ENCODE measurements around the gene TAS2R39. TPM values are rescaled to one million over a fixed set of nuclear protein-coding genes. Genes with fewer than 3 reads are reported as not detected.

Gene TAS2R39
- polyA plus RNA-seq, 1 donor from 2014 or later = not detected

DNA sequence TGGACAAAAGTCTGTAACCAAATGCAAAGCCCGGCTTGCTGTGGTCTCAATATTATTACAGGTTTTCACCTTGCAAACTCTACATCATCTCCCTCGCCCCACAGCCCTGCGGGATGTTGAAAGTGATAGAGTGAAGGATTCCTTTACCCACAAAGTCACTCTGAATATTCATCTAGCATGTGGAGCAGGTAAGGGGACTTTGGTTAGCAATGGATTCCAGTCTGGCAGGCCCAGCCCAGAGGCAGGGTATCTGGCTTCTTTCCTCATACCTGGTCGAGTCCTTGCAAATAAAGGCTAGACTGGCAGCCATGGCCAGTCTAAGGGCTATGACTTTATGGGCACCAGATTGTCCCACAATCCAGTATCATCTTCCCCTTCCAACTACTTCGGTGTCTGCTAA, 41.8 kb downstream of the TAS2R39 start:
- TF ChIP-seq SMC3 (conservative IDR thresholded peaks at IDR 0.05; ENCODE audit: poor library complexity) = no peak
- no peak for TF ChIP-seq EP300 (conservative IDR thresholded peaks at IDR 0.05; ENCODE audit: poor library complexity, severe bottlenecking)
- TF ChIP-seq, protein P1, sequence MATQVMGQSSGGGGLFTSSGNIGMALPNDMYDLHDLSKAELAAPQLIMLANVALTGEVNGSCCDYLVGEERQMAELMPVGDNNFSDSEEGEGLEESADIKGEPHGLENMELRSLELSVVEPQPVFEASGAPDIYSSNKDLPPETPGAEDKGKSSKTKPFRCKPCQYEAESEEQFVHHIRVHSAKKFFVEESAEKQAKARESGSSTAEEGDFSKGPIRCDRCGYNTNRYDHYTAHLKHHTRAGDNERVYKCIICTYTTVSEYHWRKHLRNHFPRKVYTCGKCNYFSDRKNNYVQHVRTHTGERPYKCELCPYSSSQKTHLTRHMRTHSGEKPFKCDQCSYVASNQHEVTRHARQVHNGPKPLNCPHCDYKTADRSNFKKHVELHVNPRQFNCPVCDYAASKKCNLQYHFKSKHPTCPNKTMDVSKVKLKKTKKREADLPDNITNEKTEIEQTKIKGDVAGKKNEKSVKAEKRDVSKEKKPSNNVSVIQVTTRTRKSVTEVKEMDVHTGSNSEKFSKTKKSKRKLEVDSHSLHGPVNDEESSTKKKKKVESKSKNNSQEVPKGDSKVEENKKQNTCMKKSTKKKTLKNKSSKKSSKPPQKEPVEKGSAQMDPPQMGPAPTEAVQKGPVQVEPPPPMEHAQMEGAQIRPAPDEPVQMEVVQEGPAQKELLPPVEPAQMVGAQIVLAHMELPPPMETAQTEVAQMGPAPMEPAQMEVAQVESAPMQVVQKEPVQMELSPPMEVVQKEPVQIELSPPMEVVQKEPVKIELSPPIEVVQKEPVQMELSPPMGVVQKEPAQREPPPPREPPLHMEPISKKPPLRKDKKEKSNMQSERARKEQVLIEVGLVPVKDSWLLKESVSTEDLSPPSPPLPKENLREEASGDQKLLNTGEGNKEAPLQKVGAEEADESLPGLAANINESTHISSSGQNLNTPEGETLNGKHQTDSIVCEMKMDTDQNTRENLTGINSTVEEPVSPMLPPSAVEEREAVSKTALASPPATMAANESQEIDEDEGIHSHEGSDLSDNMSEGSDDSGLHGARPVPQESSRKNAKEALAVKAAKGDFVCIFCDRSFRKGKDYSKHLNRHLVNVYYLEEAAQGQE (IDR thresholded peaks at IDR 0.05; ENCODE audit: borderline replicate concordance) = no peak
- no peak for TF ChIP-seq POLR2AphosphoS5 (IDR thresholded peaks at IDR 0.05)
- TF ChIP-seq MXI1 (conservative IDR thresholded peaks at IDR 0.05; ENCODE audit: poor library complexity, severe bottlenecking) = no peak
- TF ChIP-seq EZH2 (IDR thresholded peaks at IDR 0.05; ENCODE audit: borderline replicate concordance, insufficient read depth, low read length, poor library complexity, severe bottlenecking) = no peak
- no peak for TF ChIP-seq RAD21 (conservative IDR thresholded peaks at IDR 0.05)
- TF ChIP-seq, protein P2, sequence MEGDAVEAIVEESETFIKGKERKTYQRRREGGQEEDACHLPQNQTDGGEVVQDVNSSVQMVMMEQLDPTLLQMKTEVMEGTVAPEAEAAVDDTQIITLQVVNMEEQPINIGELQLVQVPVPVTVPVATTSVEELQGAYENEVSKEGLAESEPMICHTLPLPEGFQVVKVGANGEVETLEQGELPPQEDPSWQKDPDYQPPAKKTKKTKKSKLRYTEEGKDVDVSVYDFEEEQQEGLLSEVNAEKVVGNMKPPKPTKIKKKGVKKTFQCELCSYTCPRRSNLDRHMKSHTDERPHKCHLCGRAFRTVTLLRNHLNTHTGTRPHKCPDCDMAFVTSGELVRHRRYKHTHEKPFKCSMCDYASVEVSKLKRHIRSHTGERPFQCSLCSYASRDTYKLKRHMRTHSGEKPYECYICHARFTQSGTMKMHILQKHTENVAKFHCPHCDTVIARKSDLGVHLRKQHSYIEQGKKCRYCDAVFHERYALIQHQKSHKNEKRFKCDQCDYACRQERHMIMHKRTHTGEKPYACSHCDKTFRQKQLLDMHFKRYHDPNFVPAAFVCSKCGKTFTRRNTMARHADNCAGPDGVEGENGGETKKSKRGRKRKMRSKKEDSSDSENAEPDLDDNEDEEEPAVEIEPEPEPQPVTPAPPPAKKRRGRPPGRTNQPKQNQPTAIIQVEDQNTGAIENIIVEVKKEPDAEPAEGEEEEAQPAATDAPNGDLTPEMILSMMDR (IDR thresholded peaks at IDR 0.05; ENCODE audit: poor library complexity, severe bottlenecking) = no peak
- no peak for TF ChIP-seq TAF1 (IDR thresholded peaks at IDR 0.05; ENCODE audit: low read depth)

DNA sequence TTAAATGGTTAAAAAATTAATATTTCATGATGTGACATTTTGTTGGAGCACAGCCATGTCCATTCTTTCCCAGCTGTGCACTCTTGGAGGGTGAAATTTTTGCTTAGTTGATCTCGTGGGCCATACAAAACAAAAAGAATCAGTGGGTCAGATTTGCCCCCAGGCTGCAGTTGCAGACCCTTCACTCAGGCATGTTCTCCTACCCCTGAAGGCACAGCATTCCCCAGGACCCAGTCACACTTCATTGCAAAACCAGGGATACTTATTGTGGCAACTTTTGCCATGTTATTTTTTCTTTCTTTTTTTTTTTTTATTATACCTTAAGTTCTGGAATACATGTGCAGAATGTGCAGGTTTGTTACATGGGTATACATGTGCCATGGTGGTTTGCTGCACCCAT, 44.6 kb downstream of the TAS2R39 start:
- Histone ChIP-seq H3K9me2 (ENCODE audit: insufficient read depth, low read length) (no peaks in the 10 kb centered on the region), H3K36me3 (ENCODE audit: insufficient read depth, low read length) (no peaks in the 10 kb centered on the region), H2AFZ (ENCODE audit: low read depth, low read length) (no peak overlapping the region), H3K4me2 (ENCODE audit: low read length) (no peak overlapping the region), H3K79me2 (replicated peaks; ENCODE audit: insufficient read depth, low read length) (no peaks in the 10 kb centered on the region), H3F3A (ENCODE audit: insufficient read depth, low read length, poor library complexity, severe bottlenecking) (no peaks in the 10 kb centered on the region), H3K27ac (ENCODE audit: low read length) (no peak overlapping the region), H4K20me1 (ENCODE audit: insufficient read depth) (no peaks in the 10 kb centered on the region), H3K4me3 (ENCODE audit: low read length) (no peak overlapping the region), H3K9ac (ENCODE audit: low read length) (no peak overlapping the region), H3K9me3 (ENCODE audit: low read length) (no peaks in the 10 kb centered on the region), H3K27me3 (ENCODE audit: insufficient read depth, low read depth, low read length) (no peaks in the 10 kb centered on the region)
- no peak for TF ChIP-seq RAD21 (conservative IDR thresholded peaks at IDR 0.05)
- no peak for TF ChIP-seq EP300 (conservative IDR thresholded peaks at IDR 0.05; ENCODE audit: poor library complexity, severe bottlenecking)
- no peak for TF ChIP-seq SMC3 (conservative IDR thresholded peaks at IDR 0.05; ENCODE audit: poor library complexity)
- TF ChIP-seq, protein P2 (IDR thresholded peaks at IDR 0.05; ENCODE audit: poor library complexity, severe bottlenecking) = no peak
- TF ChIP-seq, protein P1 (IDR thresholded peaks at IDR 0.05; ENCODE audit: borderline replicate concordance) = no peak

More for the DNA sequence above, 41.8 kb downstream of the TAS2R39 start:
- Histone ChIP-seq H4K20me1 (ENCODE audit: insufficient read depth) (no peaks in the 10 kb centered on the region), H3K4me3 (ENCODE audit: low read length) (no peak overlapping the region), H3K27ac (ENCODE audit: low read length) (no peak overlapping the region), H3K36me3 (ENCODE audit: insufficient read depth, low read length) (no peaks in the 10 kb centered on the region), H3K4me2 (ENCODE audit: low read length) (no peak overlapping the region), H3K27me3 (ENCODE audit: insufficient read depth, low read depth, low read length) (no peaks in the 10 kb centered on the region), H3K9ac (ENCODE audit: low read length) (no peak overlapping the region), H3K9me2 (ENCODE audit: insufficient read depth, low read length) (no peaks in the 10 kb centered on the region), H3F3A (ENCODE audit: insufficient read depth, low read length, poor library complexity, severe bottlenecking) (no peaks in the 10 kb centered on the region), H2AFZ (ENCODE audit: low read depth, low read length) (no peak overlapping the region), H3K79me2 (replicated peaks; ENCODE audit: insufficient read depth, low read length) (no peaks in the 10 kb centered on the region), H3K9me3 (ENCODE audit: low read length) (no peaks in the 10 kb centered on the region)
